HCT116 (cell line): ENCODE results near the gene ARID4A.

Source experiments
- JUND ChIP-seq: IDR thresholded peaks from 2 replicates; pipeline ENCODE4 v1.6.1; 2012
- TF ChIP-seq, protein P1 (sequence below), 3 experiments: fragments of 200-600 bp in 1 of 3; sonication (generic) in 1 of 3; IDR thresholded peaks in 2 of 3; conservative IDR thresholded peaks in 1 of 3; 2 replicates each; pipeline ENCODE4 v1.5.1; 2012 to 2017; ENCODE audit warnings: low read depth in 2 of 3, low read length in 2 of 3, antibody characterized with exemption in 1 of 3, borderline replicate concordance in 1 of 3, control low read depth in 1 of 3, mild to moderate bottlenecking in 1 of 3, mixed read lengths in 1 of 3, mixed run types in 1 of 3, moderate library complexity in 1 of 3; ENCODE audit not compliant: insufficient read depth in 1 of 3
- TF ChIP-seq, protein P2 (sequence below): IDR thresholded peaks from 2 replicates; pipeline ENCODE4 v1.6.1; 2012

DNA sequence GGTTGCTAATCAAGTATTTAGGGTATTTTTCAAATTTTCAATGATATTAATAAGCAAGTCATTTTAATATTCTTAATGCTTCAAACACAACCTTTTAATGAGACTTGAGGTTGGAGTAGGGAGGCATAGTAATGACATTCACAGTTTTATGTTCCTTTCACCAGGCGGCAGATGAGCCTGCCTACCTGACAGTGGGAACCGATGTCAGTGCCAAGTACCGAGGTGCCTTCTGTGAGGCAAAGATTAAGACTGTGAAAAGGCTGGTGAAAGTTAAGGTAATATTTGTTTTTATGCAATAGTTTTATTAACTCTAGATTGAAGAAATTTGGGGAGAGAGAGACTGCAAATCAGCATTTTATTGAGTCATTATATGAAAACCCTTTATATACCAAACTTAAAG is 3.1 kb downstream of the ARID4A start:
- TF ChIP-seq, protein P1, sequence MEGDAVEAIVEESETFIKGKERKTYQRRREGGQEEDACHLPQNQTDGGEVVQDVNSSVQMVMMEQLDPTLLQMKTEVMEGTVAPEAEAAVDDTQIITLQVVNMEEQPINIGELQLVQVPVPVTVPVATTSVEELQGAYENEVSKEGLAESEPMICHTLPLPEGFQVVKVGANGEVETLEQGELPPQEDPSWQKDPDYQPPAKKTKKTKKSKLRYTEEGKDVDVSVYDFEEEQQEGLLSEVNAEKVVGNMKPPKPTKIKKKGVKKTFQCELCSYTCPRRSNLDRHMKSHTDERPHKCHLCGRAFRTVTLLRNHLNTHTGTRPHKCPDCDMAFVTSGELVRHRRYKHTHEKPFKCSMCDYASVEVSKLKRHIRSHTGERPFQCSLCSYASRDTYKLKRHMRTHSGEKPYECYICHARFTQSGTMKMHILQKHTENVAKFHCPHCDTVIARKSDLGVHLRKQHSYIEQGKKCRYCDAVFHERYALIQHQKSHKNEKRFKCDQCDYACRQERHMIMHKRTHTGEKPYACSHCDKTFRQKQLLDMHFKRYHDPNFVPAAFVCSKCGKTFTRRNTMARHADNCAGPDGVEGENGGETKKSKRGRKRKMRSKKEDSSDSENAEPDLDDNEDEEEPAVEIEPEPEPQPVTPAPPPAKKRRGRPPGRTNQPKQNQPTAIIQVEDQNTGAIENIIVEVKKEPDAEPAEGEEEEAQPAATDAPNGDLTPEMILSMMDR (IDR thresholded peaks at IDR 0.05 in 2 of 3, conservative IDR thresholded peaks at IDR 0.05 in 1 of 3; ENCODE audit: borderline replicate concordance in 1 of 3, insufficient read depth in 1 of 3, low read depth in 2 of 3, low read length in 2 of 3) = no peak
- TF ChIP-seq, protein P2, sequence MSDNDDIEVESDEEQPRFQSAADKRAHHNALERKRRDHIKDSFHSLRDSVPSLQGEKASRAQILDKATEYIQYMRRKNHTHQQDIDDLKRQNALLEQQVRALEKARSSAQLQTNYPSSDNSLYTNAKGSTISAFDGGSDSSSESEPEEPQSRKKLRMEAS = no peak
- TF ChIP-seq JUND = no peak
